Measurements from ENCODE around the gene PRR23C.

PRR23C gene

GRCh38 chr3:139005356-139005993 is 39.2 kb downstream of the PRR23C start:
- no peak for DNase-seq (ENCODE audit: insufficient read length, low spot score)
- FAIRE-seq: no peak

- DNase-seq (ENCODE audit: insufficient read length, low spot score) (no peak), FAIRE-seq (no peak)
These were observed 49.0 kb downstream of the PRR23C start for GRCh38 chr3:138995706-138996105.
